Measurements from ENCODE around the gene ANKS1B. TPM values are rescaled to one million over a fixed set of nuclear protein-coding genes. Genes with fewer than 3 reads are reported as not detected.

ANKS1B gene
- total RNA-seq, 1 experiment from 2014 or later: 0.54 TPM

GRCh38 chr12:99981639-99982190, 3.0 kb downstream of the ANKS1B start:
- H3K36me3 ChIP-seq (ENCODE audit: control insufficient read depth in 1 of 2, insufficient read depth in 2 of 2, low read length in 2 of 2): no peaks in the 10 kb centered on the region
- no peak for DNase-seq (ENCODE audit: low read depth, low spot score)
- no peak overlapping the region for H2AFZ ChIP-seq (ENCODE audit: low read depth, low read length, poor library complexity, severe bottlenecking)
- H3K4me1 ChIP-seq (ENCODE audit: control insufficient read depth in 1 of 2, insufficient read depth in 2 of 2, low read length in 2 of 2): peaks cover 5 to 11% of the 10 kb centered on the region in 2 experiments; a peak in 3 of 4 replicates
- no peaks in the 10 kb centered on the region for H3K9me2 ChIP-seq (ENCODE audit: insufficient read depth)
- H3K27ac ChIP-seq (ENCODE audit: low read depth, low read length): no peak overlapping the region
- no peak overlapping the region for H3K4me3 ChIP-seq (replicated peaks in 1 of 2; ENCODE audit: low read depth in 1 of 2, low read length in 2 of 2)
- ChIA-PET RAD21 (ENCODE audit: low non-redundant PET in 1 of 2, low total read pairs in 2 of 2, uncharacterized antibody in 2 of 2, unreplicated experiment in 2 of 2) (no interaction called here), POLR2A (no interaction called here), CTCF (no interaction called here)
- no TSS peak for BruUV-seq (replicated peaks)
- TF ChIP-seq MAX (IDR thresholded peaks at IDR 0.05) (no peak), RAD21 (IDR thresholded peaks at IDR 0.05; ENCODE audit: low read depth) (no peak), SIN3A (IDR thresholded peaks at IDR 0.05; ENCODE audit: low read depth) (no peak), ATF3 (IDR thresholded peaks at IDR 0.05) (no peak), CEBPB (IDR thresholded peaks at IDR 0.05; ENCODE audit: low read depth) (no peak)
- H3K79me2 ChIP-seq (ENCODE audit: insufficient read depth, low read length): no peaks in the 10 kb centered on the region
- intact Hi-C loops (cut with micrococcal nuclease): no loop called here
- no peak overlapping the region for H3K9ac ChIP-seq (ENCODE audit: low read length)
- no peak for ATAC-seq
- no peak overlapping the region for H3K4me2 ChIP-seq (ENCODE audit: low read length)
- H4K20me1 ChIP-seq (ENCODE audit: insufficient read depth): no peaks in the 10 kb centered on the region
- no peaks in the 10 kb centered on the region for H3K9me3 ChIP-seq (ENCODE audit: control insufficient read depth in 1 of 2, insufficient read depth in 1 of 2, low read depth in 1 of 2, low read length in 2 of 2)
- H3K27me3 ChIP-seq (ENCODE audit: insufficient read depth, low read length): peaks cover 57% of the 10 kb centered on the region

- no peak for TF ChIP-seq SIN3A (IDR thresholded peaks at IDR 0.05; ENCODE audit: low read depth)
- no peak for TF ChIP-seq MAX (IDR thresholded peaks at IDR 0.05)
- no peak for TF ChIP-seq POLR2AphosphoS5 (IDR thresholded peaks at IDR 0.05; ENCODE audit: low read depth, low read length)
- no peak for TF ChIP-seq EZH2phosphoT487 (IDR thresholded peaks at IDR 0.05; ENCODE audit: borderline replicate concordance)
- TF ChIP-seq ZFX (IDR thresholded peaks at IDR 0.05): no peak
- TF ChIP-seq TCF7L2 (IDR thresholded peaks at IDR 0.05; ENCODE audit: borderline replicate concordance, extremely low read depth, insufficient read depth, insufficient read length): no peak
- no peak for TF ChIP-seq EGR1 (IDR thresholded peaks at IDR 0.05; ENCODE audit: low read depth)
- no peak for TF ChIP-seq JUND (IDR thresholded peaks at IDR 0.05)
- TF ChIP-seq ATF3 (IDR thresholded peaks at IDR 0.05): no peak
- H3K27me3 ChIP-seq (ENCODE audit: insufficient read depth, low read length): peaks cover 51% of the 10 kb centered on the region
- BruUV-seq (replicated peaks): no TSS peak
- intact Hi-C loops (cut with micrococcal nuclease): no loop called here
- DNase-seq (ENCODE audit: low read depth, low spot score) (no peak), ATAC-seq (no peak)
- ChIA-PET POLR2A (no interaction called here), CTCF (no interaction called here), RAD21 (ENCODE audit: low non-redundant PET in 1 of 2, low total read pairs in 2 of 2, uncharacterized antibody in 2 of 2, unreplicated experiment in 2 of 2) (no interaction called here)
- no peak overlapping the region for H3K27ac ChIP-seq (ENCODE audit: low read depth, low read length)
- H3K4me3 ChIP-seq (replicated peaks in 1 of 2; ENCODE audit: low read depth in 1 of 2, low read length in 2 of 2): no peak overlapping the region
- no peaks in the 10 kb centered on the region for H3K79me2 ChIP-seq (ENCODE audit: insufficient read depth, low read length)
- no peaks in the 10 kb centered on the region for H3K9me3 ChIP-seq (ENCODE audit: control insufficient read depth in 1 of 2, insufficient read depth in 1 of 2, low read depth in 1 of 2, low read length in 2 of 2)
- H3K4me1 ChIP-seq (ENCODE audit: control insufficient read depth in 1 of 2, insufficient read depth in 2 of 2, low read length in 2 of 2): peaks cover 0 to 3% of the 10 kb centered on the region in 2 experiments; a peak in 1 of 4 replicates
- H3K9me2 ChIP-seq (ENCODE audit: insufficient read depth): no peaks in the 10 kb centered on the region
- no peaks in the 10 kb centered on the region for H4K20me1 ChIP-seq (ENCODE audit: insufficient read depth)
- H3K36me3 ChIP-seq (ENCODE audit: control insufficient read depth in 1 of 2, insufficient read depth in 2 of 2, low read length in 2 of 2): no peaks in the 10 kb centered on the region
- no peak overlapping the region for H3K4me2 ChIP-seq (ENCODE audit: low read length)
- no peak overlapping the region for H3K9ac ChIP-seq (ENCODE audit: low read length)
- H2AFZ ChIP-seq (ENCODE audit: low read depth, low read length, poor library complexity, severe bottlenecking): no peak overlapping the region
Measured at GRCh38 chr12:99979471-99979870, 5.3 kb downstream of the ANKS1B start.

All from HCT116 (cell line).